ENCODE data around the gene OR1K1. TPM values are rescaled to one million over a fixed set of nuclear protein-coding genes. Genes with fewer than 3 reads are reported as not detected.
"Not testable (repeated sequence)": the region's sequence is repeated elsewhere in the genome, so short reads cannot be mapped to it uniquely, and the experiment has no call there.

OR1K1 gene
- total and polyA plus RNA-seq, 9 of the 15 experiments (the other 6 are each of a cell fraction or from before 2014, with no cell fraction given) = not detected

GRCh38 chr9:122828965-122829284 is 29.0 kb downstream of the OR1K1 start:
- peak overlapping the region; percentile 99 for H2AFZ ChIP-seq (ENCODE audit: low read depth, low read length)
- peaks cover 10 to 13% of the 10 kb centered on the region in 2 experiments; a peak in 4 of 5 replicates for H3K4me1 ChIP-seq (replicated peaks in 1 of 2; ENCODE audit: control insufficient read depth in 2 of 2, insufficient read depth in 2 of 2, low read length in 2 of 2)
- H3K9ac ChIP-seq (ENCODE audit: insufficient read depth in 1 of 2, low read depth in 2 of 2, low read length in 2 of 2) = peak overlapping the region; percentile 91 to 99
- CTCF ChIA-PET (ENCODE audit: low intra/inter-chr PET ratio); DNase-seq (ENCODE audit: extremely low read depth in 1 of 4, low spot score in 3 of 4); H3K9me1 ChIP-seq (ENCODE audit: control insufficient read depth, insufficient read depth, low read length); BruUV-seq (replicated peaks); ATAC-seq; FAIRE-seq; H3K27me3 ChIP-seq (ENCODE audit: control insufficient read depth in 2 of 2, insufficient read depth in 2 of 2, low read length in 2 of 2); H3K9me3 ChIP-seq (replicated peaks; ENCODE audit: control insufficient read depth, insufficient read depth, low read depth, low read length); H4K20me1 ChIP-seq (replicated peaks; ENCODE audit: control insufficient read depth, insufficient read depth, low read length); TF ChIP-seq NR2C2 (CRISPR knock-in tag; IDR thresholded peaks at IDR 0.05): not testable (repeated sequence)
- POLR2A ChIA-PET = interaction anchor here (0.7 to 1.5 kb wide), 3 partner anchors 10 to 151 kb away, joined by 3 to 4 read pairs (median 4); no protein-coding TSS in a partner anchor
- H3K4me2 ChIP-seq (ENCODE audit: insufficient read depth, low read length) = peak overlapping the region; percentile 97
- H3K36me3 ChIP-seq (ENCODE audit: control insufficient read depth, insufficient read depth, low read length) = peaks cover 23% of the 10 kb centered on the region
- peaks cover 37% of the 10 kb centered on the region for H3K79me2 ChIP-seq (ENCODE audit: control insufficient read depth, insufficient read depth, low read length)
- H3K27ac ChIP-seq (ENCODE audit: extremely low read depth, low read depth, low read length) = peak overlapping the region; percentile 91
- intact Hi-C loops (cut with micrococcal nuclease) = loop anchor here (5.0 kb wide), 1 partner anchor 173 kb away; no protein-coding TSS in a partner anchor
- H3K4me3 ChIP-seq = peak overlapping the region; percentile 85
- in situ Hi-C loops (cut with MboI) = loop anchor here (10.0 kb wide), 1 partner anchor 516 kb away; no protein-coding TSS in a partner anchor
- TF ChIP-seq CREB3L1 (IDR thresholded peaks at IDR 0.05; ENCODE audit: borderline replicate concordance, low read depth) (0 out of 2 replicates have a peak, but pooled peaks have one; percentile 33), PHF20 (IDR thresholded peaks at IDR 0.05; ENCODE audit: partially characterized antibody) (peak; percentile 4), EHMT2 (IDR thresholded peaks at IDR 0.05) (0 out of 2 replicates have a peak, but pooled peaks have one; percentile 3), ZBTB33 (CRISPR knock-in tag; IDR thresholded peaks at IDR 0.05) (peak; percentile 59; the same call in 1 of the 2 replicates), TRIM24 (IDR thresholded peaks at IDR 0.05) (0 out of 4 replicates have a peak, but pooled peaks of 1 of the 2 experiments have one; percentile 22), MBD1 (CRISPR knock-in tag; IDR thresholded peaks at IDR 0.05) (0 out of 2 replicates have a peak, but pooled peaks have one; percentile 75), HDAC2 (IDR thresholded peaks at IDR 0.05) (0 out of 2 replicates have a peak, but pooled peaks have one; percentile 10), MLLT1 (IDR thresholded peaks at IDR 0.05) (peak in 1 of 2 experiments; percentile 83; a peak in 2 of 4 replicates), NR2C2 (tag; IDR thresholded peaks at IDR 0.05) (0 out of 2 replicates have a peak, but pooled peaks have one; percentile 1), SMARCA5 (IDR thresholded peaks at IDR 0.05) (0 out of 2 replicates have a peak, but pooled peaks have one; percentile 37), HLTF (IDR thresholded peaks at IDR 0.05) (peak; percentile 84; the same call in 1 of the 2 replicates), LARP7 (IDR thresholded peaks at IDR 0.05) (0 out of 2 replicates have a peak, but pooled peaks have one; percentile 19), ZFX (CRISPR knock-in tag; IDR thresholded peaks at IDR 0.05) (peak; percentile 32), ADNP (tag; IDR thresholded peaks at IDR 0.05) (peak; percentile 89), BCOR (IDR thresholded peaks at IDR 0.05) (0 out of 2 replicates have a peak, but pooled peaks have one; percentile 18)
- WGBS (ENCODE audit: insufficient coverage, low coverage, missing lambda C conversion rate) = 68% methylated on average over 18 of the region's 18 CpGs
